ENCODE data around the gene DPYSL5.

Gene DPYSL5

DNA sequence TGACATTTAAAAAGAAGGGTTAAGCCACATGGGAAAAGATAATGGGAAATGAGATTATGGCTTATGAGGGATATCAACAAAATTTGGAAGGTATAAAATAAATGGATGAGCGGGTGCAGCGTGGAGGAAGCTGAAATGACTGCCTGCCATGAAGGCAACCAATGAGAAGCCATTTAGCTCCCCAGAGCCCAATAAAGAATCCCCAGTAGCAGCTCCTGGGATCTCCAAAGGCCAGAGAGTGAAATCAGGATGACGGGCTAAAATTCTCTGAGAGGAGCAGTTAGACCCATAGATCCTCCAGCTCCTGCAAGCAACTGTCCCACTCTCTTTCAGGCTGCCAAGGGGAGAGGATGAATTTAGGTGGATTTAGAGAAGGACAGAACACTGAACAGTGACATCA lies 109.6 kb downstream of the DPYSL5 start:
- TF ChIP-seq TAF1 (IDR thresholded peaks at IDR 0.05; ENCODE audit: borderline replicate concordance, insufficient read depth, low read length) (no peak), FOXP2 (optimal IDR thresholded peaks at IDR 0.05; ENCODE audit: borderline replicate concordance, extremely low read depth, extremely low read length, insufficient read depth) (no peak), POLR2AphosphoS5 (IDR thresholded peaks at IDR 0.05; ENCODE audit: low read depth, low read length) (no peak), SIN3A (IDR thresholded peaks at IDR 0.05; ENCODE audit: borderline replicate concordance, insufficient read depth, low read length) (no peak)
- TF ChIP-seq, protein P1, sequence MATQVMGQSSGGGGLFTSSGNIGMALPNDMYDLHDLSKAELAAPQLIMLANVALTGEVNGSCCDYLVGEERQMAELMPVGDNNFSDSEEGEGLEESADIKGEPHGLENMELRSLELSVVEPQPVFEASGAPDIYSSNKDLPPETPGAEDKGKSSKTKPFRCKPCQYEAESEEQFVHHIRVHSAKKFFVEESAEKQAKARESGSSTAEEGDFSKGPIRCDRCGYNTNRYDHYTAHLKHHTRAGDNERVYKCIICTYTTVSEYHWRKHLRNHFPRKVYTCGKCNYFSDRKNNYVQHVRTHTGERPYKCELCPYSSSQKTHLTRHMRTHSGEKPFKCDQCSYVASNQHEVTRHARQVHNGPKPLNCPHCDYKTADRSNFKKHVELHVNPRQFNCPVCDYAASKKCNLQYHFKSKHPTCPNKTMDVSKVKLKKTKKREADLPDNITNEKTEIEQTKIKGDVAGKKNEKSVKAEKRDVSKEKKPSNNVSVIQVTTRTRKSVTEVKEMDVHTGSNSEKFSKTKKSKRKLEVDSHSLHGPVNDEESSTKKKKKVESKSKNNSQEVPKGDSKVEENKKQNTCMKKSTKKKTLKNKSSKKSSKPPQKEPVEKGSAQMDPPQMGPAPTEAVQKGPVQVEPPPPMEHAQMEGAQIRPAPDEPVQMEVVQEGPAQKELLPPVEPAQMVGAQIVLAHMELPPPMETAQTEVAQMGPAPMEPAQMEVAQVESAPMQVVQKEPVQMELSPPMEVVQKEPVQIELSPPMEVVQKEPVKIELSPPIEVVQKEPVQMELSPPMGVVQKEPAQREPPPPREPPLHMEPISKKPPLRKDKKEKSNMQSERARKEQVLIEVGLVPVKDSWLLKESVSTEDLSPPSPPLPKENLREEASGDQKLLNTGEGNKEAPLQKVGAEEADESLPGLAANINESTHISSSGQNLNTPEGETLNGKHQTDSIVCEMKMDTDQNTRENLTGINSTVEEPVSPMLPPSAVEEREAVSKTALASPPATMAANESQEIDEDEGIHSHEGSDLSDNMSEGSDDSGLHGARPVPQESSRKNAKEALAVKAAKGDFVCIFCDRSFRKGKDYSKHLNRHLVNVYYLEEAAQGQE (IDR thresholded peaks at IDR 0.05; ENCODE audit: insufficient read depth in 1 of 2, low read depth in 2 of 2, low read length in 2 of 2) = no peak

DNA sequence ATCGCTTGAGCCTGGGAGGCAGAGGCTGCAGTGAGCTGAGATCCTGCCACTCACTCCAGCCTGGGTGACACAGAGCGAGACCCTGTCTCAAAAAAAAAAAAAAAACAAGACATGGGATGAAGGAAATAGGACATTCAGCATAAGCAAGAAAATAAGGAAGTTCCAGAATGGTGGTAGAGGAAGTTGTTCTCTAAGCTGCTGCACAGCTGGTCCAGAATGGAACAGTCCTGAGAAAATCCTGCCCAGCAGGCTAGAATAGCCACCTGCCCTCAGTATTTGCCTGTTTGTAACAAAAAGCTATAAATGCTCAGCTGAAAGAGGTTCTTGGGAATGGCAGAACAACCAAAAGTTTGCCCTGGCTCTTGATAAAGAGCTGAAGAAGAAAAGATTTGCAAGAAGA lies 111.4 kb downstream of the DPYSL5 start:
- TF ChIP-seq POLR2AphosphoS5 (IDR thresholded peaks at IDR 0.05; ENCODE audit: low read depth, low read length) (no peak), FOXP2 (optimal IDR thresholded peaks at IDR 0.05; ENCODE audit: borderline replicate concordance, extremely low read depth, extremely low read length, insufficient read depth) (no peak), TAF1 (IDR thresholded peaks at IDR 0.05; ENCODE audit: borderline replicate concordance, insufficient read depth, low read length) (no peak), SIN3A (IDR thresholded peaks at IDR 0.05; ENCODE audit: borderline replicate concordance, insufficient read depth, low read length) (no peak)
- TF ChIP-seq, protein P1 (IDR thresholded peaks at IDR 0.05; ENCODE audit: insufficient read depth in 1 of 2, low read depth in 2 of 2, low read length in 2 of 2) = no peak

DNA sequence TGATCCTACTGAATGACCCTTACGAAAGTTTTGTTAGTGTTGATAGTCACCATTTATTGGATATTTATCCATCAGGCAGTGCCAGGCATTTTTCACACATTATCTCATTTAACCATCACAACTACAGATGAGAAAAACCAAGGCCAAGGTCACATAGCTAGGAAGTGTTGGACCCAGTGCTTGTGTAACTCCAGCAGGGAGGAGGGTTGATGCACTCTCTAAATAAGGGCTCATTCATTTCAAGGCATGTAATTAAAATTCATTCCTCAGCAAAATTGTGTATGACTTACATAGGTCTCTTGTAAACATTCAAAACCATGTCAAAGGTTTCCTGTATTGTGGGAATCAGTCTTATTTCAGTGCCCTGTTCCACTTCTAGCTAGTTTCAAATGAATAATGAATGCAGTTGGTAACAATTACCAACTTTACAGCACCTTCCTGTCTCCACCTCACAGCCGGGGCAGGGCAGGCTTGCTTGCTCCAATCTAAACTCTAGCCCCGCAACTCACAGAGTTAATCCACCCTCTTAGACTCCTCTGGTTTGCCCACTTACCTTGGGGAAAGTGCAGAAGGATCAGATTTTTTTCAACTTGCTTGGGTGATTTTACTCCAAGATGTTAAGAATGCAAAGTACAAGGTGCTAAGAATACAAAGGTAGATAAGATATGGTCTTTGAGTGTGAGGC lies 116.7 kb downstream of the DPYSL5 start:
- no peak for TF ChIP-seq SIN3A (IDR thresholded peaks at IDR 0.05; ENCODE audit: borderline replicate concordance, insufficient read depth, low read length)
- no peak for TF ChIP-seq TAF1 (IDR thresholded peaks at IDR 0.05; ENCODE audit: borderline replicate concordance, insufficient read depth, low read length)
- TF ChIP-seq, protein P1 (IDR thresholded peaks at IDR 0.05; ENCODE audit: insufficient read depth in 1 of 2, low read depth in 2 of 2, low read length in 2 of 2) = no peak
- no peak for TF ChIP-seq FOXP2 (optimal IDR thresholded peaks at IDR 0.05; ENCODE audit: borderline replicate concordance, extremely low read depth, extremely low read length, insufficient read depth)
- TF ChIP-seq POLR2AphosphoS5 (IDR thresholded peaks at IDR 0.05; ENCODE audit: low read depth, low read length) = no peak

DNA sequence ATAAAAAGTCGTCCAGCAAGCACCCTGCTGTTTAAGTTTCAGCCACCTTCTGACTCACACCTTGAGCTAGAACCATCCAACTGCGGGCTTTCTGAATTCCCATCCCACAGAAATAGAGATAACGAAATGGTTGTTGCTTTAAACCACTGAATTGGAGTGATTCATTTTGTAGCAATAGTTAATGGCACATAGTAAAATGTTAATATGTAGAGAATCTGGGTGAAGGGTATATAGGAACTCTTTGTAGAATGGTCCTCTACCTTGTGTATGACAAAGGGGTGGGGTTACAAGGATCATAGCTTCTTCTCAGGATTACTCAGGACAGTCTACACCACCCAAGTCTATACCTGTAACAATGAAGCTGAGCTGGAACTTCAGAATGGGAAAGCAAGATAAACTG lies 120.1 kb downstream of the DPYSL5 start:
- TF ChIP-seq, protein P1 (IDR thresholded peaks at IDR 0.05; ENCODE audit: insufficient read depth in 1 of 2, low read depth in 2 of 2, low read length in 2 of 2) = no peak
- no peak for TF ChIP-seq FOXP2 (optimal IDR thresholded peaks at IDR 0.05; ENCODE audit: borderline replicate concordance, extremely low read depth, extremely low read length, insufficient read depth)
- no peak for TF ChIP-seq POLR2AphosphoS5 (IDR thresholded peaks at IDR 0.05; ENCODE audit: low read depth, low read length)

All from PFSK-1 (cell line).